HG02571 (cell line): ENCODE data around the gene KCNH6.

Experiments used
- ATAC-seq: cut with Tn5 transposase; IDR thresholded peaks from one replicate; pipeline ENCODE4 v1.9.1; 2021; ENCODE audit warnings: mild to moderate bottlenecking, moderate library complexity; ENCODE audit not compliant: unreplicated experiment

Gene KCNH6

DNA sequence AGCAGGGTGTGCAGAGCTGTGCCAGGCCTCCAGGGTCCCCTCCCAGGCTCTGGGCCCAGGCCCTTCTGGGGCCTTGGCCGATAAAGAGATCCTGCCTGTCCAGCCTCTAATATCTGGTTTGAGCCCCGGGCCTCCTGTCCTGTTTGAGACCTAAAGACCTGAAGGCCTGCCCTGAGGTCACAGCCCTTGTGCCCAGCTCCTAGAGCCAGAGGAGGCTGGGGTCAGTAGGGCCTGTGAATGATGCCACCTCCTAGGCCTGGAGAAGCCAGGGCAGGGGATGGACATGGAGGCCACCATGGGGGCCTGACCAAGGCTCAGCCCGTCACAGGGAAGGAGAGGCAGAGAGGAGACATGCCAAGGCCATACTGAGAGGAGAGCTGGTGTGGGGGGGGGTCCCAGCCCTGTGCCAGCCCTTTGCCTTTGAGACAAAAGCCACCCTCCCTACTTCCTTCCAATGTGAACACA is 7.4 kb downstream of the KCNH6 start:
- ATAC-seq, result no peak

DNA sequence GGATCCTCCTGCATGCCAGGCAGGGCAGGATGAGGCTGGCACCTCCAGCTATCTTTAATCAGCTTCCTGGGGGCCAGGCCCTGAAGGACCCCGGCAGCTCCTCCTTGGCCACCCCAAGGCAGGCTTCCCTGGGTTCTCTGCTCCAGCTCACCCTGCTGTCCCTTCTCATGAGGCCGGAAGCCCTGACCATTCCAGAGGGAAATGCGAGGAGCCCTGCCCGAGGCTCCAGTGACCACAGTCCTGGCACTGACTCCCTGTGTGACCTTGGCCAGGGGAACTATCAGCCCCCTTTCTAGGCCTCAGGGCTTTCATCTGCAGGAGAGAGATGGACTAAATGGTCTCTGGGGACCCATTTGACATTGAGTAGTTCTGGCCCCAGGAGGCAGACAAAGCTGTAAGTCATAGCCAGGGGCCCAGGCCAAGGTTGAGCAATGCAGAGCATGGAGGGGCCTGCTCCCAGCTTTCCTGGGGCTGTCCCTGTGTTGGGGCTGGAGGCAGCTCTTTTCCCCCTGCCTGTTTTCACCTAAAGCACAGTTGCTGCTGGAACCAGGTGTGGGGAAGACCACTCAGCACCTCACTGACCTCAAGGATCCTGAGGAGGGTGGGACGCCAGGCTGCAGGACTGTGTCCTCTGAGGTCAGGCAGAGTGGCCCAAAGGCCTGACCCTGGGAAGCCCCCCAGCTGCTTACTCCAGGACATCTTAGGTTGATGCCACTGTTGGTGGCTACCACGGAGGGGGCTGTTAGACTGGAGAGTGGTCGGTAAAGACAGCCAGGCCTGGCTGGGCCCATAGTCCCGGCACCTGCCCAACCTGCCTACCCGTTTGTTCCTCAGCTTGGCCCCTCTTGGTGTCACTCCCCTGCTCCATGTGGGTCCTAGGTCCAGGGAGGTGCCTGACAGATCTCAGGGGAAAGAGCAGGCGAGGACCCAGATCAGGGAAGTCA is 8.1 kb downstream of the KCNH6 start:
- no peak for ATAC-seq

DNA sequence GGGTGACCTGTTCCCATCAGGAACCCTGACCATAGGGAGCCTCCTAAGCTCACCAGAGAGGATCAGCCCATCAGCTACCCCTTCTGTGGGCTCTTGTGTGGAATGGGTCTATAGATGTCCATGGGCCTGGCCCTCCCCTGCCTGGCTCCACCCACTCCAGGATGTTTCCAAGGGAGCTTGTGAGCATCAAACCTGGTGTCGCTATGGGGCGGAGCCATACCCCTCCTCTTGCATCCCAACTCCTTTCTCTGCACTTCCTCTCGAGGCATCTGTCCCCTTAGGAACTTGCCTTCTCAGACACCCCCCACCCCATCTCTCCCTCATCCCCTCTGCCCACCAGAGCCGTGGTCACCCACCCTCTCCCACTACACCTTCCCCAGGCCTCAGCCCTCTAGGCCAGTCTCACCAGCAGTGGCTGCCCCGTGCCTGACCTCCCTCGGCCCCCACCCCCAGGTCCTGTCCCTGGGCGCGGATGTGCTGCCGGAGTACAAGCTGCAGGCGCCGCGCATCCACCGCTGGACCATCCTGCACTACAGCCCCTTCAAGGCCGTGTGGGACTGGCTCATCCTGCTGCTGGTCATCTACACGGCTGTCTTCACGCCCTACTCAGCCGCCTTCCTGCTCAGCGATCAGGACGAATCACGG is 10.4 kb downstream of the KCNH6 start:
- ATAC-seq, result no peak

DNA sequence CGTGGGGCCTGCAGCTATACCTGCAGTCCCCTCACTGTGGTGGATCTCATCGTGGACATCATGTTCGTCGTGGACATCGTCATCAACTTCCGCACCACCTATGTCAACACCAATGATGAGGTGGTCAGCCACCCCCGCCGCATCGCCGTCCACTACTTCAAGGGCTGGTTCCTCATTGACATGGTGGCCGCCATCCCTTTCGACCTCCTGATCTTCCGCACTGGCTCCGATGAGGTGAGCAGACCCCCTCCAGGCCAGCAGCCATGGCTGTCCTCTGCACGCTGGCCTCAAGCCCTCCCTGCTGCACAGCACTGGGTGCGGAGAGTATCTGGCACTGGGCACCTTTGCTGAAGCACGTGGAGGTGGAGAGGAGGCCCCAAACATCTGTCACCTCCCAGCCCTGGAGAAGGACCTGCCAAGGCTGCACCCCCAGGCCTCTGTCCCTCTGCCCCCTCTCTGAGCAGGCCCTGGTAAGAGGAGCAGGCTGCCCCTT is 11.0 kb downstream of the KCNH6 start:
- ATAC-seq, result no peak

DNA sequence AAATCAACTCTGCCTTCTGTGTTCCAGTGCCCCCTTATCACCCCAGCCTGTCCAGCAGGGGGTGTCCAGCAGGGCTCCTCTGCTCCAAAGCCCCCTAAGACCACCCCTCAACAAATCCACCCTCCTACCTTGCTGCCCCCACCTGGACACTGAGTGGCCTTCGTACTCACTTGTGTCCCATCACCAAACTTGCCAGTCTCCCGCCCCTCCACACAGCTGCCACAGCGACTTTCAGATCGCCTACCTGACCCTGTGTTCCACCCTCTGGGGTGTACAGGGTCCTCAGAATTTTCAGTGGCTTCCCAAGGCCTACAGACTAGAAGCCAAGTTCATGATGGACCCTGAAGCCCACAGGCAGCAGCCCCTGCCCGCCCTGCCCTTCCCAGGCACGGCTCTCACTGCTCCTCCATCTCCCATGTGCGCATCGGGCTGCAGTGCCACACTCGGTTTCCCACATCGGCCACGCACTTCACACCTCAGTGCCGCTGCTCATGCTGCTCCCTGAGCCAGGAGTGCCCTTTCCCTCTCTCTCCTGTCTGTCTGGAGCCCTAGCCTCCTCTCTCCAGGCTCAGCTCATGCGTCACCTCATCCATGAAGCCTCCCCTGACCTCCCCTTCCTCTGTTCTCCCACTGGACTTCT is 11.8 kb downstream of the KCNH6 start:
- ATAC-seq, result no peak

DNA sequence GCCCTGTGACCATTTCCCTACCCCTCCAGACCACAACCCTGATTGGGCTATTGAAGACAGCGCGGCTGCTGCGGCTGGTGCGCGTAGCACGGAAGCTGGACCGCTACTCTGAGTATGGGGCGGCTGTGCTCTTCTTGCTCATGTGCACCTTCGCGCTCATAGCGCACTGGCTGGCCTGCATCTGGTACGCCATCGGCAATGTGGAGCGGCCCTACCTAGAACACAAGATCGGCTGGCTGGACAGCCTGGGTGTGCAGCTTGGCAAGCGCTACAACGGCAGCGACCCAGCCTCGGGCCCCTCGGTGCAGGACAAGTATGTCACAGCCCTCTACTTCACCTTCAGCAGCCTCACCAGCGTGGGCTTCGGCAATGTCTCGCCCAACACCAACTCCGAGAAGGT is 12.5 kb downstream of the KCNH6 start:
- ATAC-seq, result no peak

DNA sequence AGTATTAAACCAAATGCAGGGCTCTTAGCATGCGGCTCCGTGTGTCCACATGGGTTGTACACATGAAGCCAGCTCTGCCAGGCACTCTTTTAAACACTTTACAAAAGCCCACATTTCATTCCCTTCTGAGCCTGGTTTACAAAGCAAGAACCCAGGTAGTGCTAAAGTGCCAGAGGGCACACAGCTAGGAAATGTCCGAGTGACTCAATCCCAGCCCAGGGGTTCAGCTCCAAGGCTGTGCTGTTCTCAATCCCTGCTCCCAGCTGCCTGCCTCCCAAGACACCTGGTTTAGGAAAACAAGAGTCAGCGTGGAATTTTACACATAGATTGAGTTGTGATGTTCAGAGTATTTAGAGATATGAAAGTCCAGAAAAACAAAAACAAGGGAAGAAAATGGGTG is 13.8 kb downstream of the KCNH6 start:
- ATAC-seq, result no peak

DNA sequence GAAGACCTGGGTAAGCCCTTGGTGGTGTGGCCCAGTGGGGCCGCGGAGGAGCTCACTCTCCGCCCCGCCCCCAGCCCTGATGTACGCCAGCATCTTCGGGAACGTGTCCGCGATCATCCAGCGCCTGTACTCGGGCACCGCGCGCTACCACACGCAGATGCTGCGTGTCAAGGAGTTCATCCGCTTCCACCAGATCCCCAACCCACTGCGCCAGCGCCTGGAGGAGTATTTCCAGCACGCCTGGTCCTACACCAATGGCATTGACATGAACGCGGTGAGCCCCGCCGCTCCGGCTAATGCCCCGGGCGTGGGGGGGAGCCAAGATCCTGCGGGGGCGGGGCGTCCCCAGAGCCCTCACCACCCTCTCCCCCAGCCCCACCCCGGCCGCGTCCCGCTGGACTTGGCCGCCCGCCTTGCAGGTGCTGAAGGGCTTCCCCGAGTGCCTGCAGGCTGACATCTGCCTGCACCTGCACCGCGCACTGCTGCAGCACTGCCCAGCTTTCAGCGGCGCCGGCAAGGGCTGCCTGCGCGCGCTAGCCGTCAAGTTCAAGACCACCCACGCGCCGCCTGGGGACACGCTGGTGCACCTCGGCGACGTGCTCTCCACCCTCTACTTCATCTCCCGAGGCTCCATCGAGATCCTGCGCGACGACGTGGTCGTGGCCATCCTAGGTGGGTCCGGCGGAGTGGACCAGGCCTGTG is 15.0 kb downstream of the KCNH6 start:
- ATAC-seq, result no peak

DNA sequence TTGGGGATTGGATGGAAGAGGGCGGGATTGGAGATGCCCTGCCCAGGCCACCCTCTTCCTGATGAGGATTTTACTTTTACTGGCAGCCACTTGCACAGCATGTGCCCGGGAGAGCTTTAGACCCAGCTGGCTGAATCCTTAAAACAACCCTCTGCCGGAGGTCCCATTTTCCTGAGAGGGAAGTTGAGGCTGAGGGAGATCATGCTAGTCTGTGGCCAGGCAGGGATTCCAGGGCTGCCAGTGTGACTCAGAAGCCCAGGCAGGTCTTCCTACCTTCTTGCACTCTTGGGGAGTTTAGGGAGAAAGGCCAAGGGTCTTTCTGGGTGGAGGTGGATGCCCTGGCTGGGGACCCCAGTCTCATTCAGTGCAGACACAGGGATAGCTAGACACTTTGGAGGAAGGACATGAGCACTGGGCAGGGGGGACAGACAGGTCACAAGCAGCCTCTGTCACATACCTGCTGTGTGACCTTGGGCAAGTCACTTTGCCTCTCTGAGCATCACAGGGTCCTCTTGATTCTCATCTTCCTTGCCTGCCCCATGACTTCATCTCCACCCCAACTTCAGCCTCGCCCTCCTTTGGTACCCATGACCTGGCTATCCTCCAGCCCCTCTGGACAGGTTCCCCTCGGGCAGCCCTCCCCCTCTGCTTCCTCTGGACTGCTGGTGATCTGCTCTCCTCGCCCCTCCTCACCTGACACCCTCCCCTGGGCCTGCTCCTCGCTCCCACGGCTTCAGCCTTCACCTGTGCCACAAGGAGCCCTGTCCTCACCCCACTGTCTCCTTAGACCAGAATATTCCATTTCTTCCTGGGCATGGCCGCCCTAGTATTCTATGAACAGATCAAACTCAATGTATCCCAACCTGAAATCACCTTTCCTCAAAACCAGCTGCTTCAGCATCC is 15.8 kb downstream of the KCNH6 start:
- no peak for ATAC-seq

DNA sequence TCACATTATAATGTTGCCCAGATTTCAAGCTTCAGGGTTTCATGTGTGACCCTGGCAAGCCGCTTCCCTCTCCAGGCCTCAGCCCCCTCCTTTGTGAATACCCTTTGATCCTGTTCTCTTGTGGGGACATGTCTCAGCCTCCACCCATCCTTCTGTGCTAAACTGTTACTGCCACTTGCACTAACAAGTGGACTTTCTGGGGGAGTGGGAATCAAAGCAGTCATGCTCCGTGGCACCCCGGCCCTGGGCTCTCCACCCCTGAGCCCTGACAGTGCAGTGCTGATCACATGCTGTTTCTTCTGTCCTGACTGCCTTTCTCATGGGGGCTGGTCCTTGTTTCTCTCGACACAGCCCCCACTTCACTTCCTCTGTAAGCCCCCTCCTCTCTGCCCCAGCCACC is 17.4 kb downstream of the KCNH6 start:
- no peak for ATAC-seq

DNA sequence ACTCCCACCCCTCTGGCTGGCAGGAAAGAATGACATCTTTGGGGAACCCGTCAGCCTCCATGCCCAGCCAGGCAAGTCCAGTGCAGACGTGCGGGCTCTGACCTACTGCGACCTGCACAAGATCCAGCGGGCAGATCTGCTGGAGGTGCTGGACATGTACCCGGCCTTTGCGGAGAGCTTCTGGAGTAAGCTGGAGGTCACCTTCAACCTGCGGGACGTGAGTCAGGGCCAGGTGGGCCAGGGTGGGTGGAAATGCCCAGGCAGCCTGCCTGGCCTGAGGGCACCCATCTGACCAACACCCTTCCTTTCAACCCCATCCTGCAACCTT is 19.0 kb downstream of the KCNH6 start:
- ATAC-seq, result no peak

DNA sequence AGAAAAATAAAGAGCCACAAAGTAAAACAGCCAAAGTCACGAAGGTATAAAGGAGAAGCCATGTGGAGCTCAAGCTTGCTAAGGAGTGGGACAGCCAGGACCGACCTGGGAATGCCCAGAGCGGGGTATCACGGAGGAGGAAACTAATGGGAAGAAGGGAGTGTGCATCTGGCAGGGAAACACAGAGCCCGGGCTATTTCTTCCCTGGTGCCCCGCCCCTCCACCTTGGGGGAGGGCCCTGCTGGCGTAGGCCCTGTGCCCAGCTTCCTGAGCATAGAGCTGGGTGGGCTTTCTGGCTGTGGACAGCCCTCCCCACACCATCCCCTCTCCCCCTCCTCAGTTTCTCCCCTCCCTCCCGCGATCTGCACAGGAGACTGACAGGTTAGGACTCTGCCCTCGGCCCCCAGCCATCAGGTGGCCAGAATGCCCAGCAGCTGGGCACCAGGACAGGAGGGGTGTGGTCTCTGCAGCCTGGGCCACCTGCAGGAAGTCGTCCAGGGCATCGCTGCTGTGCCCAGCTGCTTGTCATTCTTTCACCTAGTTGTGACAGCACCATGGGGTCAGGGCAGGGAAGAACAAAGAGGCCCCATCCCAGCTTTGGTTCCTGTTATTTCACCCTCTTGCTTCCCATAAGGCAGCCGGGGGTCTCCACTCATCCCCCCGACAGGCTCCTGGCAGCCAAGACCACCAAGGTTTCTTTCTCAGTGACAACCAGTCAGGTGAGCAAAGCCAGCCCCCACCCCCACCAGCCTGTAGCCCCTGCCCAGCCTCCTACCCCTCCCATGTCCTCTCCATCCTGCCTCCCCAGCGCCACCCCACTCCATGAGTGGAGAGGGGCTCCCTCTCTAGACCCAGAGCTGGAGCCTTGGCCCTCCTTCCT is 20.0 kb downstream of the KCNH6 start:
- no peak for ATAC-seq

DNA sequence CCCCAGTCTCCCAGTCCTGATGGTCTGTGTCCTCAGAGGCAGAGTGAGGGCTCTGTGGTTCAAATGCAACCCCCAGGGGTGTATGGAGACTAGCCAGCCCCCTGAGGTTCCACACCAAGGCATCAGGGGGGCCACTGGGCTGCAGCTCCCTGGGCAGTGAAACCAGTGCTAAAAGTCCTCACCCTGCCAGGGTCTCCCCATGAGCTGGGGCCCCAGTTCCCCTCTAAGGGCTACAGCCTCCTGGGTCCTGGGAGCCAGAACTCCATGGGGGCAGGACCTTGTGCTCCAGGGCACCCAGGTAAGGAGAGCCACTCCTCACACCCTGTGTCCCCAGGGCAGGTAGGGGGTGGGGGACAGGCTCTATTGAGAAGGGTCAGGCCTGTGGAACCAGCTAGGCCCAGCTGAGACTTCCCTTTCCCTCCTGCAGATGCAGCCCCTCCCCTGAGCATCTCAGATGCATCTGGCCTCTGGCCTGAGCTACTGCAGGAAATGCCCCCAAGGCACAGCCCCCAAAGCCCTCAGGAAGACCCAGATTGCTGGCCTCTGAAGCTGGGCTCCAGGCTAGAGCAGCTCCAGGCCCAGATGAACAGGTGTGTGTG is 20.8 kb downstream of the KCNH6 start:
- ATAC-seq, result no peak

DNA sequence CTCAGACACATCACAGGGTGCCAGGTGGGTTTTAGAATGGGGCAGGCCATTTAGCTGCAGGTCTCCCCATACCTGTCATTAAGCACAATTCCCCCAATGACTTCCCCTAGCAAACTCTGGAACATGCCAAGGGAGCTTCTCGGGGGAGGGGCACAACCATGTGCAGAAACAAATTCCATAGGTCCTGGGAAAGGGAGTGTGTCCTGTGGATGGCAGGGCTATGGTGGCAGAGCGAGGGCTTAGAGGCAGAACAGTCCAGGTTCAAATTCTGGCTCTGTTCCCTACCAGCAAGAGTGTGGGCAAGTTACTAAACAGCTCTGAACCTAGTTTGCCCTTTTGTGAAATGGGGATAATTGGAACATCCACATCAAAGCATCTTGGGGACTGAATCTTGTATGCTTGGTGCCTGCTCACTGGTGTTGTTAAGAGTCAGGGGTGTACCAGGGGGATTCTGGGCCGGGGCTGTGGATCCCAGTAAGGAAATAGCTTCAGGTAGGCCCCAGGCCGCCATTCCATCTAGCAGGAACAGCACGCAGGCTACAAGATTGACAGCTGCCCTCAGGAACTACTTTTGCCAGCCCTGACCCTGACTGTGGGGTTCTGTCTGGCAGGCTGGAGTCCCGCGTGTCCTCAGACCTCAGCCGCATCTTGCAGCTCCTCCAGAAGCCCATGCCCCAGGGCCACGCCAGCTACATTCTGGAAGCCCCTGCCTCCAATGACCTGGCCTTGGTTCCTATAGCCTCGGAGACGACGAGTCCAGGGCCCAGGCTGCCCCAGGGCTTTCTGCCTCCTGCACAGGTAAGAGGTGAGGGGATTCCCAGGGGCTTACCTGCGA is 21.5 kb downstream of the KCNH6 start:
- ATAC-seq, result no peak

DNA sequence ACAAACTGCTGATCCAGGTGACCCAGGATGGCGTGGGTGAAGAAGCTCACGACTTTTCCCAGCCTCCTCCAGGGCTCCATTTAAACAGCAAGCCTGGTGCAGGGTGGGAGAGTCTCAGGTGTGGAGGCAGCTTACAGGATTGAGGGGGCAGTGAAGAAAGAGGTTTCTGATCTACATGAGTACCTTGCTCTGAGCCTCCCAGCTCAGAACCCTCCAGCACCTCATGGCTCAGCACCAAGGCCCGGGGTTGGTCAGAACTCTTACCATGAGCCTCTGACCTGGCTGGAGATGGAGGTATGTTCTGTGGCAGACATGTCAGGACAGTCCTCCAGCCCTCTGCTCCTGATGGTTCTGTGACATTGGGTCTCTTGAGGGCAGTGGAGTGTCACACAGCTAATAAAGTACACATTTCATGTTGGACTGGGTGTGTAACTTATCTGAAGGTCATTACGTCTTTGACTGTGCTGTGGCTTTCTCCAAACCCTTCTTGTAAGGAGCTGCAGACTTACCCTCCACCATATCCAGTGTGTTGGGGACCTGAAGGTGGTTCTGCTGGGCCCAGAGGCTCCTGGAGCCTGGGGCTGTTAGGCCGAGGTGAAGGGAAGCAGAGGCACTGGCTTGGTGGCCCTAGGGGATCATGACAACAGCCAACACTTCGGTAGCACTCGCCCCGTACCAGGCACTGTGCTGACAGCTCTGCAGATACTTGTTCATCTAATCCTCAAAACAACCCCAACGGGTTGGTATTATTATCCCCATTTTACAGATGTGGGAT is 23.3 kb downstream of the KCNH6 start:
- no peak for ATAC-seq

DNA sequence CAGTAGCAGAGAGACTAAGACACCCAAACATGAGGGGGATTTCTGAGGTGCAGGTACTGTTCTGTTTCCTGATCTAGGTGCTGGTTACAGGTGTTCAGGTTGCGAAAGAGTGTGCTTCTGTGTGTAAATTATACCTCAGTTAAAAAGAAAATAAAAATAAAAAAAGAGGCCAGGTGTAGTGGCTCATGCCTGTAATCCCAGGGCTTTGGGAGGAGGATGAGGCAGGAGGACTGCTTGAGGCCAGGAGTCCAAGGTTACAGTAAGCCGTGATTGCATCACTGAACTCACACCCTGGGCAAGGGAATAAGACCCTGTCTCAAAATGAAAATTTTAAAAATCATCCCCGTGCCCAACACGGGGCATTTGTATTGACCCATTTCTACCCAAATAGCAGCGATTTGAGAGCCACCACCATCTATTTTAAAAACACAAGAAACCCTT is 23.9 kb downstream of the KCNH6 start:
- no peak for ATAC-seq
